Activated CD4-positive, alpha-beta T cell treated with anti-CD3 and anti-CD28 coated beads, Interleukin-2, Interleukin-4, amounts not matched to agents 100 ng/mL and 50 ng/mL, durations not matched to agents 16 hours and 8 hours (primary cell): ENCODE measurements around the gene SERF1B.
"Not testable (repeated sequence)": the region's sequence is repeated elsewhere in the genome, so short reads cannot be mapped to it uniquely, and the experiment has no call there.

ENCODE experiments used
- DNase-seq: peaks from one replicate; pipeline ENCODE4 v3.0.0-alpha.2; 2020; ENCODE audit warnings: low spot score

Gene SERF1B

GRCh38 chr5:70025106-70025844 lies at the start of gene SERF1B:
SERF1B (plus strand) TSS chr5:70025251; CDS start chr5:70025452, 201 bp downstream.
- not testable (repeated sequence) for DNase-seq

GRCh38 chr5:69991713-69992112 lies 33.3 kb upstream of the SERF1B start:
- DNase-seq = not testable (repeated sequence)

- not testable (repeated sequence) for DNase-seq
Observed at GRCh38 chr5:69995535-69995934, 29.5 kb upstream of the SERF1B start.

GRCh38 chr5:70020660-70021059 lies 4.4 kb upstream of the SERF1B start:
- not testable (repeated sequence) for DNase-seq

GRCh38 chr5:70025845-70026145 lies 744 bp downstream of the SERF1B start:
- not testable (repeated sequence) for DNase-seq

- DNase-seq = not testable (repeated sequence)
Observed at GRCh38 chr5:70031204-70031603, 6.2 kb downstream of the SERF1B start.

- not testable (repeated sequence) for DNase-seq
Observed at GRCh38 chr5:70041411-70041810, 16.4 kb downstream of the SERF1B start.

- DNase-seq = not testable (repeated sequence)
Observed at GRCh38 chr5:70049790-70050142, 24.7 kb downstream of the SERF1B start.

- DNase-seq = not testable (repeated sequence)
Observed at GRCh38 chr5:70056289-70056942, 31.4 kb downstream of the SERF1B start.

GRCh38 chr5:70057140-70057539 lies 32.1 kb downstream of the SERF1B start:
- not testable (repeated sequence) for DNase-seq

- not testable (repeated sequence) for DNase-seq
Observed at GRCh38 chr5:70077632-70078031, 52.6 kb downstream of the SERF1B start.

GRCh38 chr5:70088907-70089464 lies 63.9 kb downstream of the SERF1B start:
- not testable (repeated sequence) for DNase-seq

GRCh38 chr5:70091776-70092175 lies 66.7 kb downstream of the SERF1B start:
- DNase-seq = not testable (repeated sequence)
